Measurements from ENCODE around the gene RNF168. TPM values are rescaled to one million over a fixed set of nuclear protein-coding genes. Genes with fewer than 3 reads are reported as not detected.
"Not testable (repeated sequence)": the region's sequence is repeated elsewhere in the genome, so short reads cannot be mapped to it uniquely, and the experiment has no call there.

The RNF168 gene
- total RNA-seq, 1 donor from 2014 or later = 19.8 TPM

GRCh38 chr3:196440041-196440537, 63.5 kb downstream of the RNF168 start:
- peak overlapping the region; percentile 60 for H3K27ac Mint-ChIP-seq (ENCODE audit: unreplicated experiment)

GRCh38 chr3:196432137-196432879, 71.3 kb downstream of the RNF168 start, which contains the start of gene UBXN7:
UBXN7 (minus strand) TSS chr3:196432427; CDS start chr3:196432399, 28 bp downstream.
- Mint-ChIP-seq H3K9me3 (ENCODE audit: unreplicated experiment) (no peaks in the 10 kb centered on the region), H3K36me3 (ENCODE audit: unreplicated experiment) (peaks cover 2% of the 10 kb centered on the region), H3K27me3 (ENCODE audit: unreplicated experiment) (no peaks in the 10 kb centered on the region), H3K27ac (ENCODE audit: unreplicated experiment) (peak within 1 kb of the TSS; percentile 77), H3K4me3 (ENCODE audit: unreplicated experiment) (peak within 1 kb of the TSS; percentile 73), H3K4me1 (ENCODE audit: unreplicated experiment) (peaks cover 24% of the 10 kb centered on the region)
- peak; percentile 99 for DNase-seq (ENCODE audit: extremely low spot score, unreplicated experiment)
- no peak for TF ChIP-seq CTCF (IDR thresholded peaks at IDR 0.05)

More at GRCh38 chr3:196440041-196440537, 63.5 kb downstream of the RNF168 start:
- H3K36me3 Mint-ChIP-seq (ENCODE audit: unreplicated experiment) = no peaks in the 10 kb centered on the region
- H3K9me3 Mint-ChIP-seq (ENCODE audit: unreplicated experiment) = no peaks in the 10 kb centered on the region
- no peak overlapping the region for H3K4me3 Mint-ChIP-seq (ENCODE audit: unreplicated experiment)
- DNase-seq (ENCODE audit: extremely low spot score, unreplicated experiment) = no peak
- H3K27me3 Mint-ChIP-seq (ENCODE audit: unreplicated experiment) = no peaks in the 10 kb centered on the region
- no peak for TF ChIP-seq CTCF (IDR thresholded peaks at IDR 0.05)
- H3K4me1 Mint-ChIP-seq (ENCODE audit: unreplicated experiment) = peaks cover 16% of the 10 kb centered on the region

DNA sequence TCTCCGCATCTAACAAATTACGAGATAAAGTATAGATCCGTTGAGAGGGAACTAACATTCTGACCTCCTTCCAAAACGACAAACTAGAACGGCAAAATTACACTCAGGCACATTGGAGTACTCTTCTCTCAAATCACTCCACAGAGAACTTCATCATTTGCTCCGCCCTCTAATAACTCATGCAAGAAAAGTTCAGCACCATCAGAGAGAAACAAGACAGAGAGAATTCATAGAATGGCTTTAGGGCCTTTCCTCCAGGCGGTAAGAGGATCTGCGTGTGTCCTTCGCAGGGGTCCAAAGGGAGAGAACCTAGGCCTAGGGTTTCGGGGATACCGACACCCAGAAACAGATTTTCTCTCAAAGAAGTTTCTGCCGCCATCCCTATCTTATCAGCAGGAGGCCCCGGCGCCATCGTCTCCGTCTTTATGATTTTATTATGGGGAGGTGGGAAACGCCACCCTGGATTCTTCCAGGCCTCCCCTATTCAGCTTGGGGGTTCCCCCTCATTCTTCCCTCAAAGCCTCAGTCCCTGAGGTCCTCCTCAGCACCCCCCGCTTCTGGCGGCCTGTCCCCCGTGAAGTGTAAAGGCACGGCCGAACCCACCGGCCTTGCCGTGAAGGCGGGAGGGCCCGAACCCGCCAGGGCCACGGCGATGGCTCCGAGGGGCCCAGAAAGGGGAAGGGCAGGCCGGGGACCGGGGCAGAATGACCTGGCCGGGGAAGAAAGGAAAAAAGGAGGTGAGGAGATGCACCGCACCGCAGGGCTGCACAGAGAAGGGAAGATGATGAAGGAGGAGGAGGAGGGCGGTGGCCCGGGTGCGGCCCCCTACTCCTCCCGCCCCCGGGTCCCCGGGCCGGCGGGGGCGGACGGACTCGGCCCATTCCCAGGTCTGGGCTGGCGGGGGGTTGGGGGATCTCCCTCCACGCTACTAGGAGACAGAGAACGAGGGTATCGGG, 72.1 kb downstream of the RNF168 start:
- Mint-ChIP-seq H3K27me3 (ENCODE audit: unreplicated experiment) (no peaks in the 10 kb centered on the region), H3K4me1 (ENCODE audit: unreplicated experiment) (peaks cover 24% of the 10 kb centered on the region), H3K36me3 (ENCODE audit: unreplicated experiment) (peaks cover 2% of the 10 kb centered on the region), H3K4me3 (ENCODE audit: unreplicated experiment) (peak overlapping the region; percentile 73), H3K9me3 (ENCODE audit: unreplicated experiment) (no peaks in the 10 kb centered on the region), H3K27ac (ENCODE audit: unreplicated experiment) (peak overlapping the region; percentile 77)
- no peak for TF ChIP-seq CTCF (IDR thresholded peaks at IDR 0.05)
- DNase-seq (ENCODE audit: extremely low spot score, unreplicated experiment) = no peak

DNA sequence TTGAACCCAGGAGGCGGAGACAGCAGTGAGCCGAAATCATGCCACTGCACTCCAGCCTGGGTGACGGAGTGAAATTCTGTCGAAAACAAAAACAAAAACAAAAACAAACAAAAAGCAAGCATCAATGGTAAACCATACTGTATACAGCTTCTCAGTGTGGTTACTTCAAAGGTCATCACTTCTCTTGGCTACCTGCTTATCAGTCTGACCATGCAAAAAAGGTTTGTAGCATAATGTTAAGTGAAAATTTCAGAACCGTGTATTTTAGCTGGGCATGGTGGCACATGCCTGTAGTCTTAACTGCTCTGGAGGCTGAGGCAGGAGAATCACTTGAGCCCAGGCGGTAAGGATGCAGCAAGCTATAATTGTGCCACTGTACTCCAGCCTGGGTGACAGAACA, 75.5 kb downstream of the RNF168 start:
- Mint-ChIP-seq H3K4me1 (ENCODE audit: unreplicated experiment) (peaks cover 26% of the 10 kb centered on the region), H3K27me3 (ENCODE audit: unreplicated experiment) (no peaks in the 10 kb centered on the region), H3K36me3 (ENCODE audit: unreplicated experiment) (peaks cover 4% of the 10 kb centered on the region), H3K4me3 (ENCODE audit: unreplicated experiment) (no peak overlapping the region), H3K9me3 (ENCODE audit: unreplicated experiment) (no peaks in the 10 kb centered on the region), H3K27ac (ENCODE audit: unreplicated experiment) (no peak overlapping the region)
- no peak for TF ChIP-seq CTCF (IDR thresholded peaks at IDR 0.05)
- no peak for DNase-seq (ENCODE audit: extremely low spot score, unreplicated experiment)

DNA sequence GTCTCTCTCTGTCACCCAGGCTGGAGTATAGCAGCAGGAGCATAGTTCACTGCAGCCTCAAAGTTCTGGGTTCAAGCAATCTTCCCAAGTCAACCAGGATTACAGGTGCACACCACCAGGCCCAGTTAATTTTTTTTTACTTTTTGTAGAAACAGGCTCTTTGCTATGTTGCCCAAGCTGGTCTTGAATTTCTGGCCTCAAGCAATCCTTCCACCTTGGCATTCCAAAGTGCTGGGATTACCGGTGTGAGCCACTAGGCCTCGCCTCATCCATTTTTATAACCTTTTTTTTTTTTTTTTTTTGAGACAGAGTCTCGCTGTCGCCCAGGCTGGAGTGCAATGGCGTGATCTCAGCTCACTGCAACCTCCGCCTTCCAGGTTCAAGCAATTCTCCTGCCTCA, 79.1 kb downstream of the RNF168 start:
- not testable (repeated sequence) for H3K9me3 Mint-ChIP-seq (ENCODE audit: unreplicated experiment); H3K27ac Mint-ChIP-seq (ENCODE audit: unreplicated experiment); H3K36me3 Mint-ChIP-seq (ENCODE audit: unreplicated experiment); H3K27me3 Mint-ChIP-seq (ENCODE audit: unreplicated experiment); DNase-seq (ENCODE audit: extremely low spot score, unreplicated experiment); H3K4me3 Mint-ChIP-seq (ENCODE audit: unreplicated experiment)
- peaks cover 16% of the 10 kb centered on the region for H3K4me1 Mint-ChIP-seq (ENCODE audit: unreplicated experiment)
